Measurements from ENCODE around the gene CLPTM1.

The CLPTM1 gene

GRCh38 chr19:44985445-44985844 is 30.3 kb downstream of the CLPTM1 start:
- TF ChIP-seq EZH2phosphoT487 (conservative IDR thresholded peaks at IDR 0.05; ENCODE audit: low read length) (no peak), CTCF (IDR thresholded peaks at IDR 0.05; ENCODE audit: insufficient read depth, low read length, poor library complexity, severe bottlenecking) (no peak)

GRCh38 chr19:44986389-44986788 is 31.2 kb downstream of the CLPTM1 start:
- Histone ChIP-seq H4K20me1 (ENCODE audit: low read depth, low read length) (no peaks in the 10 kb centered on the region), H3K4me2 (ENCODE audit: low read depth, low read length, poor library complexity, severe bottlenecking) (no peak overlapping the region), H3K9me3 (ENCODE audit: insufficient read depth, low read length) (no peaks in the 10 kb centered on the region), H3F3A (ENCODE audit: insufficient read depth) (no peaks in the 10 kb centered on the region), H3K9me2 (replicated peaks; ENCODE audit: insufficient read depth, low read length) (no peaks in the 10 kb centered on the region), H2AFZ (ENCODE audit: low read depth, low read length, severe bottlenecking) (no peak overlapping the region), H3K9ac (ENCODE audit: low read length) (no peak overlapping the region), H3K27ac (ENCODE audit: low read depth, low read length) (no peak overlapping the region), H3K79me2 (ENCODE audit: insufficient read depth, low read length) (no peaks in the 10 kb centered on the region), H3K27me3 (ENCODE audit: low read length) (no peaks in the 10 kb centered on the region), H3K4me3 (ENCODE audit: insufficient read depth, low read length, poor library complexity, severe bottlenecking) (no peak overlapping the region), H3K36me3 (ENCODE audit: low read length) (no peaks in the 10 kb centered on the region)
- TF ChIP-seq EZH2phosphoT487 (conservative IDR thresholded peaks at IDR 0.05; ENCODE audit: low read length) = no peak
- no peak for TF ChIP-seq CTCF (IDR thresholded peaks at IDR 0.05; ENCODE audit: insufficient read depth, low read length, poor library complexity, severe bottlenecking)

More at GRCh38 chr19:44985445-44985844, 30.3 kb downstream of the CLPTM1 start:
- no peaks in the 10 kb centered on the region for H3K79me2 ChIP-seq (ENCODE audit: insufficient read depth, low read length)
- H3F3A ChIP-seq (ENCODE audit: insufficient read depth) = no peaks in the 10 kb centered on the region
- no peaks in the 10 kb centered on the region for H4K20me1 ChIP-seq (ENCODE audit: low read depth, low read length)
- H2AFZ ChIP-seq (ENCODE audit: low read depth, low read length, severe bottlenecking) = no peak overlapping the region
- H3K27me3 ChIP-seq (ENCODE audit: low read length) = no peaks in the 10 kb centered on the region
- H3K9me2 ChIP-seq (replicated peaks; ENCODE audit: insufficient read depth, low read length) = no peaks in the 10 kb centered on the region
- no peak overlapping the region for H3K9ac ChIP-seq (ENCODE audit: low read length)
- H3K9me3 ChIP-seq (ENCODE audit: insufficient read depth, low read length) = no peaks in the 10 kb centered on the region
- no peaks in the 10 kb centered on the region for H3K36me3 ChIP-seq (ENCODE audit: low read length)
- no peak overlapping the region for H3K4me3 ChIP-seq (ENCODE audit: insufficient read depth, low read length, poor library complexity, severe bottlenecking)
- H3K27ac ChIP-seq (ENCODE audit: low read depth, low read length) = no peak overlapping the region
- no peak overlapping the region for H3K4me2 ChIP-seq (ENCODE audit: low read depth, low read length, poor library complexity, severe bottlenecking)

- Histone ChIP-seq H3K79me2 (ENCODE audit: insufficient read depth, low read length) (no peaks in the 10 kb centered on the region), H3F3A (ENCODE audit: insufficient read depth) (no peaks in the 10 kb centered on the region), H3K27ac (ENCODE audit: low read depth, low read length) (no peak overlapping the region), H3K27me3 (ENCODE audit: low read length) (no peaks in the 10 kb centered on the region), H3K9me3 (ENCODE audit: insufficient read depth, low read length) (no peaks in the 10 kb centered on the region), H3K4me3 (ENCODE audit: insufficient read depth, low read length, poor library complexity, severe bottlenecking) (no peak overlapping the region), H3K36me3 (ENCODE audit: low read length) (no peaks in the 10 kb centered on the region), H3K4me2 (ENCODE audit: low read depth, low read length, poor library complexity, severe bottlenecking) (no peak overlapping the region), H2AFZ (ENCODE audit: low read depth, low read length, severe bottlenecking) (no peak overlapping the region), H4K20me1 (ENCODE audit: low read depth, low read length) (no peaks in the 10 kb centered on the region), H3K9ac (ENCODE audit: low read length) (no peak overlapping the region), H3K9me2 (replicated peaks; ENCODE audit: insufficient read depth, low read length) (no peaks in the 10 kb centered on the region)
- TF ChIP-seq CTCF (IDR thresholded peaks at IDR 0.05; ENCODE audit: insufficient read depth, low read length, poor library complexity, severe bottlenecking) = no peak
These were observed 32.0 kb downstream of the CLPTM1 start for GRCh38 chr19:44987148-44987675.

Measured in SU-DHL-6 (cell line).